GM19351 (cell line): ENCODE data around the gene CDC14B.
"Not testable (repeated sequence)": the region's sequence is repeated elsewhere in the genome, so short reads cannot be mapped to it uniquely, and the experiment has no call there.

Experiments
- ATAC-seq: cut with Tn5 transposase; IDR thresholded peaks from one replicate; pipeline ENCODE4 v1.9.1; 2021; ENCODE audit warnings: mild to moderate bottlenecking, moderate library complexity; ENCODE audit not compliant: unreplicated experiment

Gene CDC14B

DNA sequence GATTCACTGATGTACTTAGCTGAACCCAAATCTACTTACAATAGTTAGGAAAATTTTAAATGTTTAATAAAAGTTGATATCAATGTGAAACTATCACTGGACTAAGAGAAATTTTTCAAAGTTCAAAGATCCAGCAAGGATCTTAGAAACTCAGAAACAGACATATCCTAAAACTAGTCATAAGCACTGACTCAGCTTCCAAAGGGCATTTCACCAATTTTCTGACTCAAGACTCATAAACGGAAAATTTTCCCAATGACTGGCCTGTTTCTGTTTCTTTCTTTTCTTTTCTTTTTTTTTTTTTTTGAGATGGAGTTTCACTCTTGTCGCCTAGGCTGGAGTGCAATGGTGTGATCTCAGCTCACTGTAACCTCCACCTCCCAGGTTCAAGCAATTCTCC is 66.6 kb downstream of the CDC14B start:
- ATAC-seq = no peak

DNA sequence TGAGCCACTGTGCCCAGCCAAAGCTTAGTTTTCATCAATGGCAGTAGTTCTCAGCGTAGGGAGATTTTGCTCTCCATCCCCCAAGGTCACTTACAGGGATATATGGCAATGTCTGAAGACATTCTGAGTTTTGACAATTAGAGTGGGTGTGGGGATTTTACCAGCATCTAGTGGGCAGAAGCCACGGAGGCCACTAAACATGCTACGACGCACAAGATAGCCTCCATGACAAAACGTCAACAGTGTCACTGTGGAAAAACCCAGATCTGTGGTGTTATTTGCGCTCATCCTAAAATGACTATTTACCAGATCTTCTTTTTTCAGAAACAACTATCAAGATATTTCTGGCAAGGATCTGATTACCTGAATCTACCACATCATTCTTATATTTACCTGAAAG is 68.2 kb downstream of the CDC14B start:
- no peak for ATAC-seq

DNA sequence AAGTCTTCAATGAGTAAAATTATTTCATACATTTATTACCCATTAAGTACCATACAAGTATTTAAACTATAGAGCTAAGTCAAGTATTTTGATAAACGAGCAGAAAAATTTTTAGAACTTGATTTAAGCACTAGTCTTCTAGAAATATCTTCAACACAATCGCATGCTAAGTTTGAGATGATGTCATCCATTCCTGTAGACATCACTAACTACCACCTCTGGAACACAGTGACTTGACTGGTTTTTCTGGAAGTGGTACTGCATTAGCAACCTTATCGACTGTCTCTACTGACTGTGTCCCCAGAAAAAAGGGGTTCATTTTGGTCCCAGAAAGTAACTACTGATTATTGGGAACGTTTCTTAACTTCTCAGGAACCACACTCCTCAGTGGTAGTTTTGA is 69.0 kb downstream of the CDC14B start:
- no peak for ATAC-seq

DNA sequence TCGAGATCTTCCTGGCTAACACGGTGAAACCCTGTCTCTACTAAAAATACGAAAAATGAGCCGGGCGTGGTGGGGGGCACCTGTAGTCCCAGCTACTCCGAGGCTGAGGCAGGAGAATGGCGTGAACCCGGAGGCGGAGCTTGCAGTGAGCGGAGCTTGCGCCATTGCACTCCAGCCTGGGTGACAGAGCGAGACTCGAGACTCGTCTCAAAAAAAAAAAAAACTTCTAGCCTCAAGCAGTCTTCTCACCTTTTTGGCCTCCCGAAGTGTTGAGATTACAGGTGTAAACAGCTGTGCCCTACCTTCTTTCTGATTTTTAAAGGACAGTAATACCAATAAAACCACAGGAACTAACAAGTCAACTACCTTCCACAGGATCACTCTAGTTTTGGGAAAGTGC is 76.5 kb downstream of the CDC14B start:
- not testable (repeated sequence) for ATAC-seq

DNA sequence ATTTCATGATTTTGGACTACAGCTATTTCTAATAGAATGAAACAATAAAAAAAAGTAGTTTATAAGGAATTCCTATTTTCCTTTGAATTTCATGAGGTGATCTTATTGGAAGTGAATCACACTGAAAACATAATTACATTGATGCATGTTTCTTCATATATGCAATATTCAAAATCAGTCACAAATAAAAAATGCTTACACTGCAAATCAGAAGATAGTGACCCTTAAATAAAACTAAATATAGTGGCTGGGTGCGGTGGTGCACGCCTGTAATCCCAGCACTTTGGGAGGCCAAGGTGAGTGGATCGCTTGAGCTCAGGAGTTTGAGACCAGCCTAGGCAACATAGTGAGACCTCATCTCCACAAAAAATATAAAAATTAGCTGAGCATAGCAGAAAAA is 79.5 kb downstream of the CDC14B start:
- ATAC-seq = no peak

DNA sequence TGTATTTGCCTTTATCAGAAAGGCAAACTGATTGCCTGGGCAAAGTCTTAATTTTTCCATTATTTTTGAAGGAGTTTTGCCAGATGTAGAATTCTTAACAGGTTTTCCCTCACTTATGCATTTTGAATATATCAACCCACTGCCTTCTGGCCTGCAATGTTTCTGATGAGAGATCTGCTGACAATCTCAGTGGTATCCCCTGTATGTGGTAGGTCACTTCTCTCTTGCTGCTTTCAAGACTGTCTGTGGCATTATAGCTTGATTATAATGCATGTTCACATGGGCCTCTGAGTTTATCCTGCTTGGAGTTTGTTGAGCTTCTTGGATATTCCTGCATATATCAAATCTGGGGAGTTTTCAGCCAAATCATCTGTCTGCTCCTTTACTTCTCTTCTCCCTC is 87.5 kb downstream of the CDC14B start:
- no peak for ATAC-seq

DNA sequence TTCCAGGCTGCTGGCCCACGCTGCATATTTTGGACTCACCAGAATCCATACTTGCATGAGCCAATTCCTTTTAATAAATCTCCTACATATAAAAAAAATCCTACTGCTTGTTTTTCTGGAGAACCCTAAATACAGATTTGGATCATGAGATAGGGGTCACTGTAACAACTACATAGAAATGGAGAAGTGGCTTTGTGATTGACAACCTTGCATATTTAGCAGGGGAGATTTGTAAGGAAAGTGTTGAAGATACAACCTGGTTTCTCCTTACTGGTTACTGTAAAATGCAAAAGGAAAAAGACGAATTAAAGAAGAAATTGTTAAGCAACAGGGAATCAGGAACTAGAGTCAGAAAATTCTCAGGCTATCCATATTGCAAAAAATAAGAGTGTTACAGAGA is 94.9 kb downstream of the CDC14B start:
- no peak for ATAC-seq

DNA sequence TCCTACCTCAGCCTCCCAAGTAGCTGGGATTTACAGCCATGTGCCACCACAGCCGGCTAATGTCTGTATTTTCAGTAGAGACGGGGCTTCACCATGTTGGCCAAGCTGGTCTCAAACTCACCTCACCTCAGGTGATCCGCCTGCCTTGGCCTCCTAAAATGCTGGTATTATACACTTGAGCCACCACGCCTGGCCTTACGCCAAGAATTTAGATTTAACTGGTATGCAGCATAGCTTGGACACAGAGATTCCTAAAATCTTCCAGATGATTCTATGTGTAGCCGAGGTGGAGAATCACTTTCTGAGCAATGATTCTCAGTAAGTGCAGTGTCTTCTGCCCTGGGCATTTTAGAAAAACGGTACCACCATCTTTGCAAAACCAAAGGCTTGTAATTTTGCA is 95.6 kb downstream of the CDC14B start:
- ATAC-seq = no peak

DNA sequence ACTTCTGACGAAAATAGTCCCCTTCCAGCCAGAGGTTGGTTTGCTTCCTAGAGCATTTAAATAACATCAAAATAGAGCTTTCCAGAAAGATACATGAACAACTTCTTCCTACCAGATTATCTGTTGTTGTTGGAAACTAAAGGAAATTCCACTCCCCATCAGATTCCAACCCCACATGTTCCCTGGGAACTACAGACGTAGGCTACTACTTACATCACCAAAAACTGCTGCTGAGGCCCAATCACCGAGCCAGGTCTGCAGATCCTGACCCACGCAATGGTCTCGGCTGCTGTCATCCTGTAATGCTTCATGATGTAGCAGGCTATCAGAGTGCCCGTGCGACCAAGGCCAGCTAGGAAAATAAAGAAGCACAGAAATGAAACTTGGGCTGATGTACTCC is 96.3 kb downstream of the CDC14B start:
- no peak for ATAC-seq

DNA sequence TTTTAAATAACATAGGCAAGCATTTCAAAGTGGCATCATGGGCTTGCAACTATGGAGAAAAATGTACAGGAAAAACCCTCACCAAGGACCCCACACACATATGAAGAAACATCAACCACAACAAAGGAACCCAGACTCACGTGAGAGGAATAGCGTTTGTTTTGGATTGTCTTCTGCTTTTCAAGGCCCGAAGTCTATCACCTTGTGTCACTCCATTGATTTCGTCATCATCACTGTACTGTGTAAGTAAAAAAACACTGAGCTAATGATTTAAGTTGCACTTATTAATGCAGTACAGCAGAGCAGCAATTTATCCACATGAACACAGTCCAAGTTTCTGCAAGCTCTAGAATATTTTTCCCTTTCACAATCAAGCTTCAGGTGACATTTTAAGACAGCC is 97.3 kb downstream of the CDC14B start:
- no peak for ATAC-seq

DNA sequence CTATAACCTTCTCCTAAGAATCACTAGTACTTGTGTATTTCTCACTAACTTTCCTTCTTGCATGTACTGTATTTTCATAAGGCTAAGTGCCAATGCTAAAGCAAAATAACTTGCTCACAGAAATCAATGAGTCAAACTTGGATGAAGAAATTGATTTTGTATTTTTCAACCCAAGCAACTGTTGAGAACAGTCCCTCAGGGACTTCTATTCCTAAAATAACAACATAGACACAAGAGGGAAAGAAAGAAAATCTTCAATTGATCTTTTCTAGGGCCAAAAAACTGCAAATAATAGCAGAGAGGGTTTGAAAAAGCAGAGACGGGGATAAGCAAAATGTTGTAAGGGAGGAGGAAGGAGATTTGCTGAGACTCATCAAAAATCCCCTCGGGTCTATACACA is 99.9 kb downstream of the CDC14B start:
- no peak for ATAC-seq

DNA sequence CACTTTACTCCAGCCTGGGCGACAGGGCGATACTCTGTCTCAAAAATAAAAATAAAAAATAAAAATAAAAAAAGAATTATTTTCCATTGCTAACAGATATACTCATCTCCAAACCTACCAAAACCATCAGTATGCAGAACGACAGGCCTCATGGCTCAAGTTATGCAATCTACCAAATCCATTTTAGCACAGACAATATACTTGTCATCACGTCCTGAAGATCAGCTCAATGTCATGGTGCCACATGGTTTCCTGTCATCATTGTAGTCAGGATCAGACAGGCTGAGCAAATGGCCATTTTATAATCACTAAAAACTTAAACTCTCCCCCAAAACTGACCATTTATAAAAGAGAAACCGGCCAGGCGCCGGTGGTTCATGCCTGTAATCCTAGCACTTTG is 100.5 kb downstream of the CDC14B start:
- ATAC-seq = no peak

DNA sequence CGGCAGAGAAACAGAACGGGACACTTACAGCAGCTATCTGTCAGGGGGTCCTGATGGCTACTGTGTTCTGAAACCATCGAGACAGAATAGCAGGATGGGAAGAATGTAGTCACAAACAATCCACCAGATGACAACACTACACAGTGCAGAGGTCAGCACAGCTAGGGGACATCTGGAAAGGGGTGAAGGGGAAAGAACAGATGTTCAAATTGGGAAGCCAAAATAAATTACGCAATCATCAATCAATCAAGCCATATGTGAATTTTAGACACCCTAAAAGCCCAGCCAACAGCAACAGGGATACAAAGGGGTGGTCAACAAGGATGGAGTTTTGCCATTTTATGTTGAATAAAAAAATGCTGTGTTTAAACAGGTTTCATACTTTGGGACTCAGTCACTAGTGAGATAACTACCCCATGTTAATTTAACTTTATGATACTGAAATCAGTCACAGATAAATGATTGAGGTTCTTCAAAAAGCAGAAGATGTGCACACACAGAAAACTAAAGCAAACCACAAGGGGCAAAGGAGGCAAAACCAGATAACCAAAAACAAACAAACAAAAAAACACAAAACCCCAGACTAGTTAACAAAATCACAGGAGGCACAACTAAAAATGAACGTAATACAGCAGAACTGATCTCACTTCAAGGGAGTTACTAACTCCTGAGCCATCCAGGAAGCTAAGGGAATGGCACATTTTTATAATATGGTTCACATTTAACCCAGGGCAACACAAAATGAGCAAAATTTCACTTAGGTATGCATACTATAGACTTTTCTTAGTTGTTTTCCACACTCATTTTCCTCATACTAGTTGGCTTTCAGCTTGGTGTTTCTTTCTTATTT is 103.8 kb downstream of the CDC14B start:
- ATAC-seq = no peak

DNA sequence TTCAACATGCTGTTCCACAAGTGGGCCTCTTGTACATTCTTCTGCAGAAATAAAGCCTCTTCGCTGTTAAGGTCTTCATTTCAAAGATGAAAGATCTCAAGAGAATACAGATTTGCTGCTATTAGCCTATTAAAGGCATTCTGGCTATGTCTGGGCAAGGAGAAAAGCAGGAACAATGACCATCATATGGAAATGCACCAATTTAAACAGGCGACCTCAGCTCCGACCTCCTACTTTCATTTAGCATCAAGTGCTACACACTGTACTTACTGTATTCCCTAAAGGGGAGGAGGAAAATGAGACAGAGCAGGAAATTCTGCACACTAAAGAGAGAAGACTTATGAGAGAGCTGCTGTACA is 104.9 kb downstream of the CDC14B start:
- ATAC-seq = no peak

DNA sequence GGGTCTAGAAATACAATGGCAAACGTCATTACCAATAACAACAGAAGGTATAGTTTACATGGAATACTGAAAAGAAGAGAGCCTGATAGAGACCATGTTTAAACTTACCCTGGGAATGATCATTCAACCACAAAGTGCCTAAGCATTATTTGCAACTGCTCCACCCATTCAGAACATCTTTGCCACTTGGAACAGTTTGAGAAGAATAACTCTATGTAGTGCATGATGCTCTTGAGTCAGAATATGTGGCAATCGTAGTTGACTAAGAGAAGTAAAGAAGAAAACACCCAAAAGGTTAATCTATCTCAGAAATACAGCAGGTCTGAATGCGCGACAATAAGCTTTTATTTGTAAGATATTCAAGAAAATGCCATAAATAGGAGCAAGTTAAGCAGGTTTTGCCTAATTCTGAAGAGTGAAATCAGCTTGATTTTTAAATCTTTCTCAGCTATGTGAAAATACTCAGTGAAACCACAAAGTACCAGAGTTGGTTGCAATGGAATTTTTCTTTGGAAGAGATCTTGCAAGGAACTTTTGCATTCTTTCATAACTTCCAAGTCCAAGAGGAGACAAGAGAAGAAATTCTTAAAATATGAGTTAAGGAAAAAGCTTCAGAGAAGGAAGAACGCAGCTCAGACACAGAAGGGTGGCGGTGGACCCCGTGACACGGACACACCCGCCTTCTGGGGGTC is 105.4 kb downstream of the CDC14B start:
- ATAC-seq = no peak

DNA sequence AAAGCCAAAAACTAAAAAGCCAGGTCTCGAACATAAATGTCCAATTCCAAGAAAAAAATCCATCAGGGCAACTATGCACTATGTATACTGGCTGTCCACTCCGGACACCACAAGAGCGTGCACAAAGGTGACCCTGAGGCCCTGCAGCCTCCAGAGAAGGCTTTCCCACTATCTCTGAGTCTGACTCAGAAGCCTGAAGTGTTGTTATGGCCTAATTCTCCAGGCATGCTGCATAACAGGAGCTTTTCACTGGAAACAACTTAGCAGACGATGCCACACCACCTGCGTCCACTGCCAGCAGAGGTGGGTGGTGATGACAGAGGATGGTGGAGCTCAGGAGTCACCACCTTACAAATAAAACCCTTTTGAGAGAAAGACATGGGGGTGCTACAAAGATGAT is 106.0 kb downstream of the CDC14B start:
- no peak for ATAC-seq

DNA sequence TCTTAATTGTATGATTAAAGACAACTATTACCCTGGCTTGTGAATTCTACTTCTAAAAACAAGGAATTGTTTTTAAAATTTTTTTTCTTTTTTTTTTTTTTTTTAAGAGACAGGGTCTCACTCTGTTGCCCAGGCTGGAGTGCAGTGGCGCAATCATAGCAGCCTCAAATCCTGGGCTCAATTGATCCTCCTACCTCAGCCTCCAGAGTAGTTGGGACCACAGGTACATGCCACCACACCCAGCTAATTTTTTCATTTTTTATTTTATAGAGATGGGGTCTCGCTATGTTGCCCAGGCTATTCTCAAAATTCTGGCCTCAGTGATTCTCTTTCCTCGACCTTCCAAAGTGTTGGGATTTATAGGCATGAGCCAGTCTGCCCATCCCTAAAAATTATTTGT is 107.4 kb downstream of the CDC14B start:
- no peak for ATAC-seq

DNA sequence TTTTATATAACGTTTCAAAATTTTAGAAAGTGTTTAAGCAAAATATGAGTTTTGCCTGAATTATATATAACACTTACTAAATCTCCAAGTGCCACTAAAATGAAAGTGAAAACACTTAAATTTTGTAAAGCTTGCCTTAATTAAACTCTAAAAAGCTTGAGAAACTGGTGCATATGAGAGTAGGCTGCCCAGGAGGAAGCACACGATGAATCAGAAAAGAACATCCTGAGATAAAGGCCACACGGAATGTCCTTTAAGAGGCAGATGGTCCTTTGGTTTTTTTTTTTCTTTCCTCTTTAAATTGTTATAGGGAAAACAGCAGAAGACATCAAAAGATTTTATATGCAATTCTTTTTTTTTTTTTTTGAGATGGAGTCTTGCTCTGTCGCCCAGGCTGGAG is 109.4 kb downstream of the CDC14B start:
- no peak for ATAC-seq

DNA sequence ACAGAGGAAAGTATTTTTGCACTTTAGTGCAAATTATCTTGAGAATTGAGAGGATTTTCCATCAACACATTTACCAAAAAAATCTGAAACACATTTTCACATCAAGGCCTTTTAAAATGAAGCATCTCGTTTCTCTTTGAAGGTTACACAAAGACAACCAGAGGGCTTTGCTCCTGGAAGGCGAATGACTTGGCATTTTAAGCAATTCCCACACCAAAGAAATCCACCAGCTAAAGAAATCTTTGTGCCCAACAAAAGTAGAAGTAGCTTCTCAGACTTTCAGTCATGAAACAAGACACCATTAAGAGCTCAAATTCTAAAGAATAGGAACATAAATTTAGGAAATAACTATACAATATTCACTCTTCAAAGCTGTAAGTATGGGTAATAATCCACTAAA is 109.8 kb downstream of the CDC14B start:
- no peak for ATAC-seq

DNA sequence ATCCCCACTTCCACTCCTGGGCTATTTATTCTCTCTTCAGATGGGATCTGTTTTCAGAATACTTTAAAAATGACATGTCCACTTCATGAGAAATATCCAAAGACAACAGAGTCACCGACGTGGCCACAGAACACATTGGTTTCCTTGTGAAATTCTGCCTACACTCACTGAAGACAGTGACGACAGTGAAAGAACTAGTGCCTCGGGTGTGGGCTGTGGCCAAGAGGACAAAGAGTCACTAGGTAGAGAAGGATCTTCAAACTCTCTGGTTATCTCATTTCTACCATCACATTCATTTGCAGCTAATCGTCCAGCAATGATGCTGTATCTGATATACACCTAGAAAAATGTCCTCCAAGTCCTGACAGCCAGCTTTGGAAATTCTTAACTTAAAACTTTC is 110.6 kb downstream of the CDC14B start:
- ATAC-seq = no peak

DNA sequence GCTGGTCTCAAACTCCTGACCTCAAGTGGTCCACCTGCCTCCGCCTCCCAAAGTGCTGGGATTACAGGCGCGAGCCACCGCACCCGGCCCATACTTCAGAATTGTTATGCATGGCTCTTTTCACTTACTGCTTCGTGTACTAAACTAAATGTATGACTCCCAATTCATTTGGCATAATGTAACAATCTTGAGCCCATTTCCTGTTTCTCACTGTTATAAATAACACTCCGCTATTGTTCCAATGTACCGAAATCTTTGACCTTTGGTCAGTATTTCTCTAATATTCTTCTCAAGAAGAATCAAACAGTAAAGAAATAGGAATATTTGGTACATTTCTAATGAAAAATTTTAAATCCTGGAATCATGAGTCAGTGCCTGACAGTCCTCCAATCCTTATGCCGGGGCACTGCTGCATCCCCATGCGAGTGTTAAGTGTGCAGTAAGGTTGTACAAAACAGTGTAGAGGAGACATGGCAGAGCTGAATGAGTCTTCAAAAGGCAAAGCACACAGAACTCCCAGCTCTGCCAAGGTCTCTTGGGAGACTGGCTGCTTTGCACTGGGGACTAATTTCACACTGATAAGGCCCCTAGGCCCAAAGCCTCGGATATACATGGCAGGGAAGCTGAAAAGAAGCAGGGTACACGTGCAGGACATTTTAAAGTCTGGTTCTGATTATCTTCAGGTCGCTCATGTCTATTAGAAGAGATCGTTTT is 111.3 kb downstream of the CDC14B start:
- ATAC-seq = no peak
